Epithelial cell of proximal tubule (primary cell): ENCODE measurements around the gene PHETA2. TPM values are rescaled to one million over a fixed set of nuclear protein-coding genes. Genes with fewer than 3 reads are reported as not detected.
A peak's percentile ranks its signal among the peaks of the same experiment; 100 is the strongest.
"Not testable (repeated sequence)": the region's sequence is repeated elsewhere in the genome, so short reads cannot be mapped to it uniquely, and the experiment has no call there.

Source experiments
- DNase-seq: peaks from one replicate; pipeline ENCODE4 v3.0.0-alpha.2; 2011; ENCODE audit warnings: low read depth
- H3K4me3 ChIP-seq: 2 replicates; pipeline ENCODE4 v1.5.1; 2011; ENCODE audit warnings: low read depth, mild to moderate bottlenecking, low read length
- total RNA-seq: library from RNA; depleted of rRNA; stranded (reverse); fragments of >200 nt; gene quantifications from 2 replicates; pipeline ENCODE4 v1.2.3, GENCODE V29; 2015
- TF ChIP-seq, protein P1 (sequence below): conservative IDR thresholded peaks from 2 replicates; pipeline ENCODE4 v1.5.1; 2012; ENCODE audit warnings: low read depth, mild to moderate bottlenecking, low read length

PHETA2 gene
- total RNA-seq, 1 donor from 2014 or later: 11.2 TPM

DNA sequence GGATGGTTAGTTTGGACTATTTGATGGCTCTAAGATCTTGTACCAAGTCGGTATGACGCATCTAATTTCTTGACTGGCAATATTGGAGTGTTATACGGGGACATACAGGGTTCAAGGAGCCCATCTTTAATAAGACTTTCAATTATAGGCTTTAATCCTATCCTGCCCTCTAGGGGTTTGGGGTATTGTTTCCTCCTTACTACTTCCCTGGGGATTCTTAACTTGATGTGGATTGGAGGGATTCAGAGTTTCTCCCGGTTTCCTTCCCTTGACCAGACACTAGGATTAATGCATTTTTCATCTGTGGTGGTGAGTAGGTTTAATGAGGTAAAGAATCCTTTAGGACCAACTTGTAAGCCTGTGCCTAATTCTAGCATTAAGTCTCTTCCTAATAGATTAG lies 37.8 kb downstream of the PHETA2 start:
- no peak for DNase-seq
- TF ChIP-seq, protein P1, sequence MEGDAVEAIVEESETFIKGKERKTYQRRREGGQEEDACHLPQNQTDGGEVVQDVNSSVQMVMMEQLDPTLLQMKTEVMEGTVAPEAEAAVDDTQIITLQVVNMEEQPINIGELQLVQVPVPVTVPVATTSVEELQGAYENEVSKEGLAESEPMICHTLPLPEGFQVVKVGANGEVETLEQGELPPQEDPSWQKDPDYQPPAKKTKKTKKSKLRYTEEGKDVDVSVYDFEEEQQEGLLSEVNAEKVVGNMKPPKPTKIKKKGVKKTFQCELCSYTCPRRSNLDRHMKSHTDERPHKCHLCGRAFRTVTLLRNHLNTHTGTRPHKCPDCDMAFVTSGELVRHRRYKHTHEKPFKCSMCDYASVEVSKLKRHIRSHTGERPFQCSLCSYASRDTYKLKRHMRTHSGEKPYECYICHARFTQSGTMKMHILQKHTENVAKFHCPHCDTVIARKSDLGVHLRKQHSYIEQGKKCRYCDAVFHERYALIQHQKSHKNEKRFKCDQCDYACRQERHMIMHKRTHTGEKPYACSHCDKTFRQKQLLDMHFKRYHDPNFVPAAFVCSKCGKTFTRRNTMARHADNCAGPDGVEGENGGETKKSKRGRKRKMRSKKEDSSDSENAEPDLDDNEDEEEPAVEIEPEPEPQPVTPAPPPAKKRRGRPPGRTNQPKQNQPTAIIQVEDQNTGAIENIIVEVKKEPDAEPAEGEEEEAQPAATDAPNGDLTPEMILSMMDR: no peak
- H3K4me3 ChIP-seq: no peak overlapping the region

DNA sequence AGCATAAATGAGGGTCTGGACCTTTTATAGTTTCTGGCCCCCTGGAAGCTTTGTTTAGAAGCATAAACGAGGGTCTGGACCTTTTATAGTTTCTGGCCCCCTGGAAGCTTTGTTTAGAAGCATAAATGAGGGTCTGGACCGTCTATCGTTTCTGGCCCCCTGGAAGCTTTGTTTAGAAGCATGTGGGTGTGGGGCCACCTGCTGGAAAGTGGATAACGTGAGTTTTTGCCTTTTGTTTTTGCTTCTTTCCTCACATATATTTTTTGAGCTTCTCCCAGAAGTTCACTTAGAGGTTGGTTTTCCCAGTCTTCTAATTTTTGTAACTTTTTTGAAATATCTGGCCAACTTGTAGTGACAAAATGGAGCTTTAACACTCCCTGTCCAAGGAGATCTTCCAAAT lies 38.7 kb downstream of the PHETA2 start:
- TF ChIP-seq, protein P1: peak; percentile 36
- not testable (repeated sequence) for DNase-seq, H3K4me3 ChIP-seq

DNA sequence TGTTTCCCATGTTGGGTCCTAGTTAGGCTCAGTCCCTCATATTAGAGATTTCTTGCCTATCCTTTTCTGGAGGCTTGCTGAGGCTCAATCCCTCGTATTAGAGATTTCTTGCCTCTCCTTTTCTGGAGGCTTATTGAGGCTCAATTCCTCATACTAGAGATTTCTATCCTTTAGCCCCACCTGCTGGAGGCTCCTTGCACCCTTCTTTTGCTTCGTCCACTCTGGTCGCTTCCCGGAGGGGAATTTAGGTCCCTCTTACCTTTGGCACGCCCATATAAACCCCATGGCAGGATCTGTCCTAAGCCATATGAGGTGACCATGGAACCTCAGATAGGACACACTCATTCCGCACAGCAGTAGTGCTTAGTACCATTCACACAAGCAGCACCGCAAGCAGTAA lies 40.7 kb downstream of the PHETA2 start:
- no peak overlapping the region for H3K4me3 ChIP-seq
- no peak for DNase-seq
- TF ChIP-seq, protein P1: peak; percentile 35

DNA sequence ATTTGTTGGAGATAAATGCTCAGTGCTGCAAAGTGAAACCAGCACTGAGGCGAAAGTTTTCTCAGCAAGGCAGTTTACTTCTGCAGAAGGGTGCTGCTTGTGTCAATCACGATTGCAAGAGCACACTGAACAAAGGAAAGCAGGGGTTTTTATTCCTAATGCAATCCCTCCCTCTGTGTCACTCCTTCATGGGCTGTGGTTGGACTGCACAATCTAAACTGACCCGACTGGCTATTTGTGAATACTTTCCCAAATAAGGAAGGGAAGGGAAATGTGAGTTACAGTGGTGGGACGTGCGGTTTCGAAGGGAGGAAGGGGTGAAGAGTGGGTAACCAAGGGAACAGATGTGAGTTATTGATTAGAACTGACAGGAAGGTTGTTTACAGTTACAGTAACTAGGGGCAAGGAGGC lies 41.4 kb downstream of the PHETA2 start:
- not testable (repeated sequence) for H3K4me3 ChIP-seq, DNase-seq

DNA sequence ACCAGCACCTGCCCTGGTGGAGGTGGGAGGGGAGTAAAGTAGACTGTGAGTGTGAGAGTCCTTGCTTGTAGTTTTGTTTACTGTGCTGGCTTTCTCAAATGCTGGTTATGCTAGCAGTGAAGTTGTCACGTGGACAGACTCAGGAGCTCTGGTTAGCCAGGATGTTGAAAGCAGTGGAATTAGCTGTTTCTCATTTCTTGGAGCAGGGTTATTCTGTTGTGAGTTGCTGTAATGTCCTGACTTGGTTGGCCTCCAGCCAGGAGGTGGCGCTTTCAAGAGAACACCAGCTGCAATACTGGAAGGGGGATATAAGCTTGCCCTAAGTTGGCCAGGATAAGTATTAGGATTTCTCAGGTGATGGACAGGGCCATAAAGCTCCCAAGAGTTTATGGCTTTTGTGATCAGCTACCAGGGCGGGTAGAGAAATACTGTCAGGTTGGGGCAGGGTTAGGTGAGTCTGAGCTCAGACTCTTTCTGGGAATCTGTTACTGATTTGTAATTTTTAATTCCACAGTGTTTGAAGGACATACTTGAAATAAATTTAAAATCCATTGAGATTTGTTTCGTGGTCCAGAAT lies 42.9 kb downstream of the PHETA2 start:
- H3K4me3 ChIP-seq: no peak overlapping the region
- no peak for DNase-seq
- TF ChIP-seq, protein P1: peak; percentile 24

DNA sequence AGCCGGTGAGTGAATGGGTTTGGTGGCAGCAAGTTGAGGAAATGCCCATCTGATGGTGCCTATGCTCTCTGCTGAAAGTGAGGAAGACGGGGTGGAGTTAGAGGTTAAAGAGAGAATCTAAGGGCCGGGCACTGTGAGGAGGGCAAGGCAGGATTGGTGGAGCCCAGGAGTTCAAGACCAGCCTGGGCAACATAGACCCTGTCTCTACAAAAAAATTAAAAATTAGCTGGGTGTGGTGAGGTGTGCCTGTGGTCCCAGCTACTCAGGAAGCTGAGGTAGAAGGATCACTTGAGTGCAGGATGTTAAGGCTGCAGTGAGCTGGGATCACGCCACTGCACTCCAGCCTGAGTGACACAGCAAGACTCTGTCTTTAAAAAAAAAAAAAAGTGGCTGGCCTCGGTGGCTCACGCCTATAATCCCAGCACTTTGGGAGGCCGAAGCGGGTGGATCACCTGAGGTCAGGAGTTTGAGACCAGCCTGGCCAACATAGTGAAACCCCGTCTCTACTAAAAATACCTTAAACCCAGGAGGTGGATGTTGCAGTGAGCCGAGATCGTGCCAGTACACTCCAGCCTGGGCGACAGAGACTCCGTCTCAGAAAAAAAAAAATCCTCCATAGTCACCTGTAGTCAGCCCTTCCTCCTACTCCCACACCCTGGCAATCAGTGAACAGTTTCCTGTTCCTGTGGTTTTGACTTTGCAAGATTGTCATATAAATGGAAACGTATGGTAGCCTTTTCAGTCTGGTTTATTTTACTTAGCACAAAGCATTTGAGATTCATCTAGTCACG lies 46.4 kb downstream of the PHETA2 start:
- DNase-seq, H3K4me3 ChIP-seq: not testable (repeated sequence)

DNA sequence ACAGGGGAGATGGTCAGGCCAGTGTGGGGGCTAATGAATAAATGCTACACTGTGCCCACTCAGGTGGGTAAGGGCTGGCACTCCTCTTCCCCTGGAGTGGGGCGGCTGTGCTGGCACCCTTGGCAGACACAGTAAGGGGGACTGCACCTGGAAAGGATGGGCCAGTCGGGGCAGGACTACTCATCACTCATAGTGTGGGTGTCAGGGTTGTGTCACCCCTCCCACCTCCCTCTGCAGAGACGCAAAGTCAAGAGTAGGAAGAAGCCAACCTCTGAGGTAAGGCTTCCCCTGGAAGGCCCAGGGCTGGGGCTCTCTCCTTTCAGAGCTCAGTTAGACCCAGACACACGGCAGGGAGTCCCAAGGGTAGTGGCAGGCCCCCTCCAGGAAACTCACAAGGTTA lies 49.5 kb downstream of the PHETA2 start:
- not testable (repeated sequence) for H3K4me3 ChIP-seq

DNA sequence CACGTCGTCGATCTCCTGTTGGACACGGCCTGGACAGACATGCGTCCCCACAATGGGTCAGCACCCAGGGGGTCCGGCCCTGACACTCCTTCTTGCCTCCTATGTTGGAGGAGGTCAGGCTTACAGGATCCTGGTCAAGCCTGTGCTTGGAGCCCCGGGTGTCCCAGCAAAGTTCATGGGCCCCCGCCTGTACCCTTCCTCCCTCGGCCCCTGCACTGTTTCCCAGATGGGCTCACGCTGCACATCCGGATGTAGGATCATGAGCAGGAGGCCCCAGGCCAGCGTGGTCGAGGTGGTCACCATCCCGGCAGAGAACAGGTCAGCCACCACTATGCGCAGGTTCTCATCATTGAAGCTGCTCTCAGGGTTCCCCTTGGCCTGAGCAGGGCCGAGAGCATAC lies 53.6 kb downstream of the PHETA2 start:
- no peak overlapping the region for H3K4me3 ChIP-seq
- TF ChIP-seq, protein P1: no peak
- DNase-seq: no peak

More for the DNA sequence above, 49.5 kb downstream of the PHETA2 start:
- not testable (repeated sequence) for DNase-seq

DNA sequence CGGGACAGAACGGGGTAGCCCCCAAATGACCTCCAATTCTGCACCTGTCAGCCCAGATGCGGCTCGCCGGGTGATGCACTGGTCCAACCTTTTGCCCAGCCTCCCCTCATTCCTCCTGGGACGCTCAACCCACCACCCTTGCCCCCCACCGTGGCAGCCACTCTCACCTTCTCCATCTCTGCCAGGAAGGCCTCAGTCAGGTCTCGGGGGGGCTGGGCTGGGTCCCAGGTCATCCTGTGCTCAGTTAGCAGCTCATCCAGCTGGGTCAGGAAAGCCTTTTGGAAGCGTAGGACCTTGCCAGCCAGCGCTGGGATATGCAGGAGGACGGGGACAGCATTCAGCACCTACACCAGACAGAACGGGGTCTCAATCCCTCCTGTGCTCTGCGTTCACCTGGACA lies 54.0 kb downstream of the PHETA2 start:
- not testable (repeated sequence) for DNase-seq, H3K4me3 ChIP-seq
